ENCODE data around the gene PPP2R3B. TPM values are rescaled to one million over a fixed set of nuclear protein-coding genes. Genes with fewer than 3 reads are reported as not detected.

Gene PPP2R3B
- total and polyA plus RNA-seq, 3 experiments from 2014 or later = 10.0 to 23.1 (median 21.2) TPM

Other genes with a start within 250 kb of the PPP2R3B start
- 10 to 100 TPM; 28.5 to 30.6 TPM for gene PLCXD1, start 105.5 kb downstream of the PPP2R3B start, total RNA-seq
- gene PLCXD1, start 105.5 kb downstream of the PPP2R3B start, polyA plus RNA-seq = 4.6 TPM
- 10 to 100 TPM; 77.8 to 78.5 TPM for gene GTPBP6, start 68.1 kb downstream of the PPP2R3B start, total RNA-seq
- 55.7 TPM for gene GTPBP6, start 68.1 kb downstream of the PPP2R3B start, polyA plus RNA-seq
- not detected for gene SHOX, start 243.9 kb upstream of the PPP2R3B start, total RNA-seq
- gene SHOX, start 243.9 kb upstream of the PPP2R3B start, polyA plus RNA-seq = not detected

All from CD8-positive, alpha-beta memory T cell (primary cell).